PFSK-1 (cell line): ENCODE data around the gene SALL3.

Experiments
- POLR2AphosphoS5 ChIP-seq: IDR thresholded peaks from 2 replicates; pipeline ENCODE4 v1.6.1; 2012; ENCODE audit warnings: low read depth, mild to moderate bottlenecking, control low read depth, low read length, moderate library complexity
- REST ChIP-seq, 2 experiments: IDR thresholded peaks; 2 replicates each; pipeline versions ENCODE4 v1.6.1 to v1.8.0; 2011 to 2012; ENCODE audit warnings: low read depth in 2 of 2, low read length in 2 of 2, control low read depth in 1 of 2, inconsistent platforms in 1 of 2, mild to moderate bottlenecking in 1 of 2, moderate library complexity in 1 of 2; ENCODE audit not compliant: insufficient read depth in 1 of 2
- SIN3A ChIP-seq: IDR thresholded peaks from 2 replicates; pipeline ENCODE4 v1.6.1; 2012; ENCODE audit warnings: mild to moderate bottlenecking, low read length, moderate library complexity, borderline replicate concordance; ENCODE audit not compliant: insufficient read depth
- TAF1 ChIP-seq: IDR thresholded peaks from 2 replicates; pipeline ENCODE4 v1.6.1; 2012; ENCODE audit warnings: low read length, control low read depth, borderline replicate concordance; ENCODE audit not compliant: insufficient read depth

- no peak for TF ChIP-seq POLR2AphosphoS5
- no peak for TF ChIP-seq REST (IDR thresholded peaks at IDR 0.05; ENCODE audit: insufficient read depth in 1 of 2, low read depth in 2 of 2, low read length in 2 of 2)
- TF ChIP-seq TAF1 = no peak
- no peak for TF ChIP-seq SIN3A
Observed at GRCh38 chr18:78980279-78980771, 707 bp downstream of the SALL3 start.
